ENCODE data around the gene ATP5F1B.

ATP5F1B gene

DNA sequence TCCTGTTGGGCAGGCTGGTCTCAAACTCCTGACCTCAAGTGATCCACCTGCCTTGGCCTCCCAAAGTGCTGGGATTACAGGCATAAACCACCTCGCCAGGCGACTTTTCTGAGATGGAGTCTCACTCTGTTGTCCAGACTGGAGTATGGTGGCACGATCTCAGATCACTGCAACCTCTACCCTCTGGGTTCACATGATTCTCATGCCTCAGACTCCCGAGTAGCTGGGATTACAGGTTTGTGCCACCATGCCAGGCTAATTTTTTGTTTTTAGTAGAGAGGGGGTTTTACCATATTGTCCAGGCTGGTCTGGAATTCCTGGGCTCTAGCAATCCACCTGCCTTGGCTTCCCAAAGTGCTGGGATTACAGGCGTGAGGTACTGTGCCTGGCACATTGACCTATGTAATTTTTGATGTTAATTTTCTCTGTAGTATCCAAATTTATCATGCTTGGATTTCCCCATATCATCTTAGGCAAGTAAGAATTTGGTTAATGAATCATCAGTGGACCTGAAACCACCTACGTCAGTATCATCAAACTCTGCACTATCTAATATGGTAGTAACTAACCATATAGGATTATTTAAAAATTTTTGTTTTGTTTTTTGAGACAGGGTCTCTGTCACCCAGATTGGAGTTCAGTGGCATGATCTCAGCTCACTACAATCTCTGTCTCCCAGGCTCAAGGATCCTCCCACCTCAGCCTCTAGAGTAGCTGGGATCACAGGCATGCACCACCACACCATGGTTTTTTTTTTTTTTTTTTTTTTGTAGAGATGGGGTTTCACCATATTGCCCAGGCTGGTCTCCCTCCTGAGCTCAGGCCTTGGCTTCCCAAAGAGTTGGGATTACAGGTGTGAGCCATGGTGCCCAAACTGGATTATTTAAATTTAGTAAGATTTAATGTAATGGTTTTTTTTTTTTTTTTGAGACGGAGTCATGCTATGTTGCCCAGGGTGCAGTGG lies 11.9 kb upstream of the ATP5F1B start:
- TF ChIP-seq YY1 (IDR thresholded peaks at IDR 0.05; ENCODE audit: low read depth) (no peak), EGR1 (IDR thresholded peaks at IDR 0.05) (no peak), NFIC (IDR thresholded peaks at IDR 0.05) (no peak), CREB1 (IDR thresholded peaks at IDR 0.05; ENCODE audit: low read depth) (no peak), FOXM1 (IDR thresholded peaks at IDR 0.05; ENCODE audit: borderline replicate concordance, low read depth) (no peak), TEAD4 (IDR thresholded peaks at IDR 0.05) (no peak), CEBPB (IDR thresholded peaks at IDR 0.05) (no peak), ZBTB7A (IDR thresholded peaks at IDR 0.05; ENCODE audit: low read depth) (no peak)
- TF ChIP-seq, protein P1, sequence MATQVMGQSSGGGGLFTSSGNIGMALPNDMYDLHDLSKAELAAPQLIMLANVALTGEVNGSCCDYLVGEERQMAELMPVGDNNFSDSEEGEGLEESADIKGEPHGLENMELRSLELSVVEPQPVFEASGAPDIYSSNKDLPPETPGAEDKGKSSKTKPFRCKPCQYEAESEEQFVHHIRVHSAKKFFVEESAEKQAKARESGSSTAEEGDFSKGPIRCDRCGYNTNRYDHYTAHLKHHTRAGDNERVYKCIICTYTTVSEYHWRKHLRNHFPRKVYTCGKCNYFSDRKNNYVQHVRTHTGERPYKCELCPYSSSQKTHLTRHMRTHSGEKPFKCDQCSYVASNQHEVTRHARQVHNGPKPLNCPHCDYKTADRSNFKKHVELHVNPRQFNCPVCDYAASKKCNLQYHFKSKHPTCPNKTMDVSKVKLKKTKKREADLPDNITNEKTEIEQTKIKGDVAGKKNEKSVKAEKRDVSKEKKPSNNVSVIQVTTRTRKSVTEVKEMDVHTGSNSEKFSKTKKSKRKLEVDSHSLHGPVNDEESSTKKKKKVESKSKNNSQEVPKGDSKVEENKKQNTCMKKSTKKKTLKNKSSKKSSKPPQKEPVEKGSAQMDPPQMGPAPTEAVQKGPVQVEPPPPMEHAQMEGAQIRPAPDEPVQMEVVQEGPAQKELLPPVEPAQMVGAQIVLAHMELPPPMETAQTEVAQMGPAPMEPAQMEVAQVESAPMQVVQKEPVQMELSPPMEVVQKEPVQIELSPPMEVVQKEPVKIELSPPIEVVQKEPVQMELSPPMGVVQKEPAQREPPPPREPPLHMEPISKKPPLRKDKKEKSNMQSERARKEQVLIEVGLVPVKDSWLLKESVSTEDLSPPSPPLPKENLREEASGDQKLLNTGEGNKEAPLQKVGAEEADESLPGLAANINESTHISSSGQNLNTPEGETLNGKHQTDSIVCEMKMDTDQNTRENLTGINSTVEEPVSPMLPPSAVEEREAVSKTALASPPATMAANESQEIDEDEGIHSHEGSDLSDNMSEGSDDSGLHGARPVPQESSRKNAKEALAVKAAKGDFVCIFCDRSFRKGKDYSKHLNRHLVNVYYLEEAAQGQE (IDR thresholded peaks at IDR 0.05; ENCODE audit: low read depth), result no peak
- TF ChIP-seq, protein P2, sequence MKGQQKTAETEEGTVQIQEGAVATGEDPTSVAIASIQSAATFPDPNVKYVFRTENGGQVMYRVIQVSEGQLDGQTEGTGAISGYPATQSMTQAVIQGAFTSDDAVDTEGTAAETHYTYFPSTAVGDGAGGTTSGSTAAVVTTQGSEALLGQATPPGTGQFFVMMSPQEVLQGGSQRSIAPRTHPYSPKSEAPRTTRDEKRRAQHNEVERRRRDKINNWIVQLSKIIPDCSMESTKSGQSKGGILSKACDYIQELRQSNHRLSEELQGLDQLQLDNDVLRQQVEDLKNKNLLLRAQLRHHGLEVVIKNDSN (IDR thresholded peaks at IDR 0.05), result no peak

DNA sequence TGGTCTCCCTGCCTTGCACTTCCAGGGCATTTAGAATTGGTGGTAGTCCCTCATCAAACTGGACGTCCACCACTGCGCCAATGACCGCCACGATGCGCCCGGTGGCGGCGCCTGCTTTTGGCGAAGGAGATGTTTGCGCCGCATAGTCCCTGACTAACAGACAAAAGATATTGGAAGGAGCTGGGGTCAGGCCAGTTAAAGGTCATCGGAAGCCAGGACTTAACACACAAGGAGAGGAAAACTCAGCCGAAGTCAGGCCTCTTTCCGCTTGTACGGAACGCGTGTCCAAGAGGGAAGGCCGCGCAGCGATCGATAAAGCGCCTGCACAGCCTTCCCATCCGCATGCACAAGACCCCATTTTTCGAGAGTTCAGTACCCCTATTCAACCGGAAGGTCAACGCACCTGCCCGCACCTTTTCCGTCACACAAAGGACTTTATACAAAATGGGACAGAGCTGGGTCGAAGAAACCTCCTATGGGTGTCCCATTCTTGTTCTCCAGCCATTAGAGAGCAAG lies 525 bp downstream of the ATP5F1B start:
- TF ChIP-seq CEBPB (IDR thresholded peaks at IDR 0.05) (no peak), FOXM1 (IDR thresholded peaks at IDR 0.05; ENCODE audit: borderline replicate concordance, low read depth) (no peak), TCF12 (IDR thresholded peaks at IDR 0.05; ENCODE audit: low read depth) (no peak), EP300 (IDR thresholded peaks at IDR 0.05; ENCODE audit: borderline replicate concordance) (no peak), CREB1 (IDR thresholded peaks at IDR 0.05; ENCODE audit: low read depth) (no peak), TAF1 (IDR thresholded peaks at IDR 0.05; ENCODE audit: low read depth) (no peak), ZBTB7A (IDR thresholded peaks at IDR 0.05; ENCODE audit: low read depth) (no peak), TEAD4 (IDR thresholded peaks at IDR 0.05) (no peak)
- TF ChIP-seq, protein P1 (IDR thresholded peaks at IDR 0.05; ENCODE audit: low read depth), result no peak

DNA sequence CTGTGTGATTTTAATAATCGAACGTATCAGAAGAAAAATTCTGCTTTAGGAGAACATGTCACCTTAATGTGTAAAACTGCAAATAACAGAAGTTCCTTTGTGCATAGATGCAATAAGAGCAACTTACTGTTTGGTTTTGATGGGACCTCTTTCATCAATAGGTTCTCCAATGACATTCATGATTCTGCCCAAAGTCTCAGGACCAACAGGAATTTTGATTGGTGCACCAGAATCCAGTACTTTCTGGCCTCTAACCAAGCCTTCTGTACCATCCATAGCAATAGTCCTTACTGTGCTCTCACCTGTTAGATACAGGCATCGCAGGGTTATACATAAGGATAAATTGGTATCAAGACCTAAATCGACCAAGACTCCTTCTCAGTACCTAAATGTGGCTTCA lies 1.1 kb downstream of the ATP5F1B start:
- no peak for TF ChIP-seq TEAD4 (IDR thresholded peaks at IDR 0.05)
- no peak for TF ChIP-seq TCF12 (IDR thresholded peaks at IDR 0.05; ENCODE audit: low read depth)
- no peak for TF ChIP-seq TAF1 (IDR thresholded peaks at IDR 0.05; ENCODE audit: low read depth)
- TF ChIP-seq ZBTB7A (IDR thresholded peaks at IDR 0.05; ENCODE audit: low read depth), result no peak
- TF ChIP-seq CEBPB (IDR thresholded peaks at IDR 0.05), result no peak
- TF ChIP-seq, protein P3, sequence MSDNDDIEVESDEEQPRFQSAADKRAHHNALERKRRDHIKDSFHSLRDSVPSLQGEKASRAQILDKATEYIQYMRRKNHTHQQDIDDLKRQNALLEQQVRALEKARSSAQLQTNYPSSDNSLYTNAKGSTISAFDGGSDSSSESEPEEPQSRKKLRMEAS (IDR thresholded peaks at IDR 0.05), result no peak
- TF ChIP-seq, protein P2 (IDR thresholded peaks at IDR 0.05), result no peak
- no peak for TF ChIP-seq NFIC (IDR thresholded peaks at IDR 0.05)
- TF ChIP-seq YY1 (IDR thresholded peaks at IDR 0.05; ENCODE audit: low read depth), result no peak
- no peak for TF ChIP-seq CREB1 (IDR thresholded peaks at IDR 0.05; ENCODE audit: low read depth)

DNA sequence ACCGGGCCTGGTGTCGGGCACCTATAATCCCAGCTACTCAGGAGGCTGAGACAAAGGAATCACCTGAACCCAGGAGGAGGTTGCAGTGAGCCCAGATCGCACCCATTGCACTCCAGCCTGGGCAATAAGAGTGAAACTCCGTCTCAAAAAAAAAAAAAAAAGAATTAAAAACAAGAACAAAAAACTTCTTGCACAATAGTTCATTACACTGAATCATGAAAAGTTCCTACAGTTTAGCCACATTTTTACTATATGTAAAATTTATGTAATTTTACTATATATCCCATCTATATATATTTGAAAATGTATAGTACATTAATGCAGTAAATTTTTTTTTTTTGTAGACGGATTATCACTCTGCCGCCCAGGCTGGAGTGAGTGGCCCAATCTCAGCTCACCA lies 4.6 kb downstream of the ATP5F1B start:
- TF ChIP-seq RAD21 (IDR thresholded peaks at IDR 0.05; ENCODE audit: low read depth), result no peak
- no peak for TF ChIP-seq EP300 (IDR thresholded peaks at IDR 0.05; ENCODE audit: borderline replicate concordance)
- TF ChIP-seq, protein P1 (IDR thresholded peaks at IDR 0.05; ENCODE audit: low read depth), result no peak
- TF ChIP-seq, protein P2 (IDR thresholded peaks at IDR 0.05), result no peak
- TF ChIP-seq CREB1 (IDR thresholded peaks at IDR 0.05; ENCODE audit: low read depth), result no peak
- TF ChIP-seq TAF1 (IDR thresholded peaks at IDR 0.05; ENCODE audit: low read depth), result no peak
- TF ChIP-seq TEAD4 (IDR thresholded peaks at IDR 0.05), result no peak
- TF ChIP-seq NFIC (IDR thresholded peaks at IDR 0.05), result no peak
- no peak for TF ChIP-seq ZBTB7A (IDR thresholded peaks at IDR 0.05; ENCODE audit: low read depth)
- no peak for TF ChIP-seq EGR1 (IDR thresholded peaks at IDR 0.05)
- no peak for TF ChIP-seq YY1 (IDR thresholded peaks at IDR 0.05; ENCODE audit: low read depth)
